NK-92 (cell line): ENCODE results near the gene CNST.
"Not testable (repeated sequence)": the region's sequence is repeated elsewhere in the genome, so short reads cannot be mapped to it uniquely, and the experiment has no call there.

Experiments
- DNase-seq: peaks from one replicate; lab custom pipeline; 2025; ENCODE audit not compliant: unreplicated experiment; lab: John Stamatoyannopoulos, UW

The CNST gene

GRCh38 chr1:246582301-246583055 is 16.2 kb downstream of the CNST start:
- DNase-seq: no peak

DNA sequence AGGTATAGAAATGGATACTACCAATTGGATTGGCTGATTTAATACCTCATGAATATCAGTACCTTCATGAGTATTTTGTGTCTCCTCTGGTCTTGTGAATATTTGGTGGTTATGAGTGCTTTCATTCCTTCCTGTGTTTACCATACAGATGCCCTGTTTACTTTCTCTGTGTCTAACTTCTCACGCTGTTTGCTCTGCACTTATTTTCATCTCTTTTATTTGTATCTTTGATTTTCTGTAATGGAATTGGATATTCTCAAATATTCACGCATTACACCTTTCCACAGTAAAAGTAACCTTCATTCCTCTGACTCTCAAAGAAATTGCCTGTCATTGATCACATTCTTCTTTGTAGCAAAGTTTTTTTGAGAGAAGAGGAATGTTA is 16.8 kb downstream of the CNST start:
- no peak for DNase-seq

DNA sequence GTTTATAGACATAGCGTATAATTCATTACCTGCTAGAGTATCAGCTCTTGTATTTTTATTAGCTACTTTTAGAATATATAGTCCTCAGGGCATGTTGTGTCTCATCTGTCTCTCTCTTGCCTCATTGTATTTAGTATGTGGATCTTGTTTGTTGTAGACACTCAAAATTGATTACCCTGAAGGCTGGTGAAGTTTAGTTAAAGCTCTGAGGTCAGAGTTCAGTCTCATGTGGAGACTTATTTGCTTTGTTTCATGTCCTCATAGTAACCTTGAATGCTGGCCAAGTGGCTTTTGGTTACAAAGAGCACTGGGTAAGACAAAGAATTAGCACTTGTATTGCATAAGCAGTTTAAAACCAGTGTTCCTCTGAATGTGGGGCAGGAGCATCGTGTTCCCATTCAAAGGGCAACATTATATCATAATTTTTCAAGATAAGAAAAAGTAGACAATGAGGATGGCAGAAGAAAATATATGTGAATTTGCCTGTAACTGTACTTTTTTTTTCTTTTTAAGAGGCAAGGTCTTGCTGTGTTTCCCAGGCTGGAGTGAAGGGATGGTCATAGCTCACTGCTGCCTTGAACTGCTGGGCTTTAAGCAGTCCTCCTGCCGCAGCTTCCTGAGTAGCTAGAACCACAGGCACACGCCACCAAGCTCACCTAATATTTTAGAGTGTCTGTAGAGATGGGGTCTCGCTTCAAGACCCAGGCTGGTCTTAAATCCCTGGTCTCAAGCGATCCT is 17.4 kb downstream of the CNST start:
- DNase-seq: no peak

- DNase-seq: no peak
Measured at GRCh38 chr1:246587032-246587431, 20.8 kb downstream of the CNST start.

DNA sequence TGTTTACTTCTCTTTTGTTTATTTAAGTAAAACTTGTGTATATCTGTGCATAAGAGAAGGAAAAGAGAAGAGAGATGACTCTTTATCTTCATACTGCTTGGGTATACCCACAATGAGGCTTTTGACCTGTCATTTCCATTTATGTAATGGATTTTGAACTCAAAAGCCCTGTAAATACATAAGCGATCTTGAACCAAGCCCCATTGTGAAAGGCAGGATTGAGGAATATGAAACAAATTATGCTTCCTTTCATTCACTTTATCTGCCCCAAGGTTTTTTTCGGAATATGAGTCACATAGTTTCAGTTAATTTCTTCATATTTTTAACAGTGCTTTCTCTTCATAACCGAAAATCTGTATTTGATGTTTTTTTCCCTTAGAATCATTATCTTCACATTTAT is 21.4 kb downstream of the CNST start:
- DNase-seq: no peak

GRCh38 chr1:246588159-246588721 is 22.0 kb downstream of the CNST start:
- no peak for DNase-seq

DNA sequence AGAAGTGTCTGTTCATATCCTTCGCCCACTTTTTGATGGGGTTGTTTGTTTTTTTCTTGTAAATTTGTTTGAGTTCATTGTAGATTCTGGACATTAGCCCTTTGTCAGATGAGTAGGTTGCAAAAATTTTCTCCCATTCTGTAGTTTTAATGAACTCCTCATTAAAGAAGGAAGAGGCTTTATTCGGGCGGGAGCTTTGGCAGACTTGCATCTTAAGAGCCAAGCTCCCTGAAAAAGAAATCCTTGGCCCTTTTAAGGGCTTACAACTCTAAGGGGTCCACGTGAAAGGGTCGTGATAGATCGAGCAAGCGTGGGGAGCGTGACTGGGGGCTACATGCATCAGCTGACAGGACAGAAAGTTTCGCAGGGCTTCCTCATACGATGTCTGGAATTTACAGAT is 23.7 kb downstream of the CNST start:
- DNase-seq: not testable (repeated sequence)

- no peak for DNase-seq
Measured at GRCh38 chr1:246591047-246591446, 24.8 kb downstream of the CNST start.

- no peak for DNase-seq
Measured at GRCh38 chr1:246591504-246591903, 25.2 kb downstream of the CNST start.

GRCh38 chr1:246591958-246592357 is 25.7 kb downstream of the CNST start:
- no peak for DNase-seq

DNA sequence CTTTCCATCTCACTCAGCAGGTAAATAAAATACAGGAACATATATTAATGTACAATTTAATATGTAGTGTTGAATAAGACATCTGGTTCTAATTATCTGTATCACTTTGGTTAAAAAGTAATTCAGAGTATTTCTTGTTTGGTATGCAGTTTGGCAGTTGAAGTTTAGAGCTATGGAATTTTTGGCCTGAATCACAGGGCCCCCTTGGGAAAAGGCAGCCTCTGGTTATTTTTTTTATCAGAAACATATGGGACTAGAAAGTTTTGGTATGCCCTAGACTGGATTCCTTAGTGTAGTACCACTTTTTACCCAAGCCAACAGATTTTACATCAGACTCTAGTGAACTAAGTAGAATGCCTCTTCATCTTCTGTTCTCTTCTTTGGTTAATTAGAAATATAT is 26.4 kb downstream of the CNST start:
- no peak for DNase-seq

DNA sequence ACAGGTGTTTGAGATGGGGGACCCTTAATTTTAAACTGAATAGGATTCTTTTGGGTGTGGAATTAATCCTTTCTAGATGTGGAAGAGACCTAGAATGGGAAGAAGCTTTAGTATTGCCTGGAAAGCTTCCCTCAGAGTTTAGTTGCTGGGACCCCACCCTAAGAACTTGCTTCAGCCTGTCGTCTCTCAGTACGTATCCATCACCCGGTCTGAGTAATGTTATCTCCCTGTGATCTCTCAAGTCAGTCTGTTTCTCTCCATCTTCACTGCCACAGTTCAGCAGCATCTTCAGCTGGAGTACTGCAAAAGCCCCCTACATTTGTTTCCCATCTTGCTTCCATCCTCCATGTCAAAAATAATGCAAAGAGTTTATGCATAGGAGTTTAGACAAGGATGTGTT is 28.9 kb downstream of the CNST start:
- DNase-seq: no peak

- no peak for DNase-seq
Measured at GRCh38 chr1:246597340-246597739, 31.1 kb downstream of the CNST start.

GRCh38 chr1:246597971-246598370 is 31.7 kb downstream of the CNST start:
- no peak for DNase-seq

GRCh38 chr1:246599315-246599714 is 33.1 kb downstream of the CNST start:
- DNase-seq: no peak

DNA sequence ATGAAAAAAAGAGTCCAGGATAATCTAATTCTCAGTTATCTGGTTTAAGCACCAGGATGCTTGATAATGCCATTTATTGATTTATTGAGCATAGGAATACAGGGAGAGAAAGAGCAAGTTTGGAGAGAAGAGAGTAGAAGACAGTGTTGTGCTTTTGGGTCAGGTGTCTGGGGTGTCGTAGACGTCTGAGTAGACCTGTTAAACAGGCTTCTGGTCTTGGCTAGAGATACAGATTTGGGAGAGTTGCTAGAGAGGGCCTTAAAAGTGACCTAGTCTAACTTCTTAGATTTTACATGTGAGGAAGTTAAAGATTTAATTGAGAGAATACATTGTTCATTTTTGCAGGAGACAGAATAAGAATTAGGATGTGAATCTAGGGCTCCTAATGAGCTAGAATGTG is 34.3 kb downstream of the CNST start:
- DNase-seq: no peak

- DNase-seq: no peak
Measured at GRCh38 chr1:246602194-246602593, 35.9 kb downstream of the CNST start.

DNA sequence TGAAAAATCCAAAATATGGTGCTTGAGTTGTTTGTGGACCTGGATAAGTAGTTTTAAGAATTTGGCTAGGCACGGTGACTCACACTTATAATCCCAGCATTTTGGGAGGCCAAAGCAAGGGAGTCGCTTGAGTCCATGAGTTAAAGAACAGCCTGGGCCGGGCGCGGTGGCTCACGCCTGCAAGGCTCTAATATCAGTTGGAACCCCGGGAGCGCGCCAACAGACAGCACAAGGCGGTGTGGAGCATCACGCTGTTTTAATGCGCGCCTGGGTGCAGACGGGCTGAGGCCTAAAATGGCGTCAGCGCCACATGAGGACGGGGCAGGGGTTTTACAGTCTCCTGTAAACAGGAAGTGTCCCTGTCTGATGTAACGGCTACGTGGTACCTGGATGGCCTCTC is 39.0 kb downstream of the CNST start:
- DNase-seq: not testable (repeated sequence)

DNA sequence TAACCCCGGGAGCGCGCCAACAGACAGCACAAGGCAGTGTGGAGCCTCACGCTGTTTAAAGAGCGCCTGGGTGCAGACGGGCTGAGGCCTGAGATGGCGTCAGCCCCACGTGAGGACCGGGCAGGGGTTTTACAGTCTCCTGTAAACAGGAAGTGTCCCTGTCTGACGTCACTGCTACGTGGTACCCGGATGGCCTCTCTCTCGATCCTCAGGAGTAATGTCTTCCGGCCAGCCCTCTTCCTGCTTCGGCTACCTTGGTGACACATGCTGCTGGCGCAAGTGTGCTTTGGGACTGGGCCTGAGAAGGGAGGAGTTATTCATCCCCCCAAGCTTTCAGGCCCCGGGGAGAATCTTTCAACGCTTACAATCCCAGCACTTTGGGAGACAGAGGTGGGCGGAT is 41.2 kb downstream of the CNST start:
- DNase-seq: no peak

DNA sequence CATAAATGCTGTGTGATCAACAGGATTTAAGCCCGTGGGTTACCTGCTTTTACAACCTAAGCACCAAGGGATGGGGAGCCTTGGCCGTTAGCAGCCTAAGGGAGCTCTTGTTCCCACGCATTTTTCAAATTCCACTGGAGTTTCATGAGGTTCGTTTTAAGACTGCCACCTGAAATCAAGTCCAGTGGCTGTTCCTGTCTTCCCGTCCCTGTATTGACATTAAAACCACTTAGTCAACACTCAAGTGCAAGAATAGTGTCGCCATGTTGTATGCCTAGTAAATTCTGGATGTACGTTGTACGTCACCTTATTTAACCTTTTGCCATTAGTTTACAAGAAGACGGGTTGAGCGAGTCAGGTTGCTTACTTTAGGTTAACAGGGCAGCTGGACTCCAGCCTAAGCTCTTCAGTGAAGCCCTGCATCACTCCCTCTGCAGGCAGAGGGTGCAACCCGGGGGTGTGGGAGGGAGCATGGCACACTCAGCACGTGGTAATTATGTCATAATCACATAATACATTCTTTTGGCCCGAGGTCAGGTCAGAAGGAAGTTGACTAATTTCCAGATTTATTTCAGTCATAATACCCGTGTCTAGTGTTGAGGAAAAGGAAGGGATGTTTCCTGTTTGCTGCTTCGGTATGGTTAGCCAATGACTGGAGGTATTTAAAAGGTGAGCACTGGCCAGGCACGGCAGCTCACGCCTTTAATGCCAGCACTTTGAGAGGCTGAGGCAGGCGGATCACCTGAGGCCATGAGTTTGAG is 42.5 kb downstream of the CNST start:
- DNase-seq: no peak

GRCh38 chr1:246609632-246610031 is 43.4 kb downstream of the CNST start:
- no peak for DNase-seq
